ENCODE data around the gene PAFAH1B2.

GRCh38 chr11:117169736-117170135, 25.6 kb downstream of the PAFAH1B2 start:
- TF ChIP-seq CTCF (IDR thresholded peaks at IDR 0.05) (no peak), EZH2 (IDR thresholded peaks at IDR 0.05) (no peak)
